Smooth muscle cell (in vitro differentiated cells): ENCODE measurements around the gene PKMYT1. TPM values are rescaled to one million over a fixed set of nuclear protein-coding genes. Genes with fewer than 3 reads are reported as not detected.
A peak's percentile ranks its signal among the peaks of the same experiment; 100 is the strongest.

Experiments
- DNase-seq: peaks from one replicate; lab custom pipeline; 2025; ENCODE audit not compliant: unreplicated experiment; lab: John Stamatoyannopoulos, UW
- H2AFZ ChIP-seq: fragments of 200-600 bp; sonication (generic); 2 replicates; pipeline ENCODE4 v1.6.0; 2016; ENCODE audit warnings: antibody characterized with exemption, low read depth, mild to moderate bottlenecking
- H3F3A ChIP-seq: fragments of 200-600 bp; sonication (generic); 2 replicates; pipeline ENCODE4 v1.6.0; 2017; ENCODE audit warnings: antibody characterized with exemption, low read depth
- H3K27ac ChIP-seq: fragments of 200-600 bp; sonication (generic); 2 replicates; pipeline ENCODE4 v1.5.1; 2016; ENCODE audit warnings: low read depth, mild to moderate bottlenecking
- H3K27me3 ChIP-seq: fragments of 200-600 bp; sonication (generic); 2 replicates; pipeline ENCODE4 v1.6.1; 2016; ENCODE audit warnings: low read depth, mild to moderate bottlenecking
- H3K36me3 ChIP-seq: fragments of 200-600 bp; sonication (generic); 2 replicates; pipeline ENCODE4 v1.5.1; 2016; ENCODE audit warnings: low read depth
- H3K4me1 ChIP-seq: fragments of 200-600 bp; sonication (generic); 2 replicates; pipeline ENCODE4 v1.5.1; 2016; ENCODE audit warnings: low read depth
- H3K4me2 ChIP-seq: fragments of 200-600 bp; sonication (generic); 2 replicates; pipeline ENCODE4 v1.6.0; 2016; ENCODE audit warnings: mild to moderate bottlenecking
- H3K4me3 ChIP-seq: fragments of 200-600 bp; sonication (generic); 2 replicates; pipeline ENCODE4 v1.5.1; 2016; ENCODE audit warnings: mild to moderate bottlenecking
- H3K79me2 ChIP-seq: fragments of 200-600 bp; sonication (generic); 2 replicates; pipeline ENCODE4 v1.6.0; 2016; ENCODE audit warnings: low read depth, mild to moderate bottlenecking
- H3K9ac ChIP-seq: fragments of 200-600 bp; sonication (generic); 2 replicates; pipeline ENCODE4 v1.6.0; 2016; ENCODE audit warnings: low read depth
- H3K9me3 ChIP-seq: fragments of 200-600 bp; sonication (generic); replicated peaks from 2 replicates; pipeline ENCODE4 v1.5.1; 2016; ENCODE audit warnings: low read depth
- H4K20me1 ChIP-seq: fragments of 200-600 bp; sonication (generic); 2 replicates; pipeline ENCODE4 v1.6.0; 2016; ENCODE audit warnings: low read depth
- CTCF ChIP-seq: fragments of 200-600 bp; sonication (generic); IDR thresholded peaks from 2 replicates; pipeline ENCODE4 v1.5.1; 2017; ENCODE audit warnings: borderline replicate concordance, mild to moderate bottlenecking, antibody characterized with exemption; ENCODE audit not compliant: insufficient read depth, poor library complexity, severe bottlenecking
- WGBS: methylation state at CpG from one replicate; pipeline ENCODE4 v1.1.7; 2016; ENCODE audit warnings: low lambda C conversion rate; 5-methylcytosine and 5-hydroxymethylcytosine counted together
- polyA plus RNA-seq: library from polyadenylated mRNA; unstranded; fragments of >200 nt; fragmentation: Nextera tagmentation; extraction: Ambion mirVana; gene quantifications from 2 replicates; pipeline ENCODE4 v1.2.1, GENCODE V29; 2016
- total RNA-seq: library from RNA; depleted of rRNA; stranded (reverse); fragments of >200 nt; gene quantifications from 2 replicates; pipeline ENCODE4 v1.2.3, GENCODE V29; 2014

PKMYT1 gene
- total and polyA plus RNA-seq, 2 experiments from 2014 or later: 13.8 to 32.6 TPM

GRCh38 chr16:2983706-2984136 is 3.5 kb upstream of the PKMYT1 start:
- no peaks in the 10 kb centered on the region for H3K79me2 ChIP-seq
- H3K4me3 ChIP-seq: peak overlapping the region; percentile 40
- no peaks in the 10 kb centered on the region for H3K27me3 ChIP-seq
- DNase-seq: peak; percentile 69
- 15% methylated on average over 33 of the region's 42 CpGs for WGBS
- H3K36me3 ChIP-seq: no peaks in the 10 kb centered on the region
- H3F3A ChIP-seq: peaks cover 11% of the 10 kb centered on the region
- H3K9ac ChIP-seq: no peak overlapping the region
- peak overlapping the region; percentile 85 for H3K4me2 ChIP-seq
- TF ChIP-seq CTCF: peak; percentile 97
- no peaks in the 10 kb centered on the region for H4K20me1 ChIP-seq
- no peak overlapping the region for H2AFZ ChIP-seq
- peaks cover 20% of the 10 kb centered on the region for H3K4me1 ChIP-seq
- H3K27ac ChIP-seq: no peak overlapping the region
- H3K9me3 ChIP-seq: no peaks in the 10 kb centered on the region

- Histone ChIP-seq H3K27me3 (no peaks in the 10 kb centered on the region), H3K36me3 (no peaks in the 10 kb centered on the region), H4K20me1 (no peaks in the 10 kb centered on the region), H3K9ac (no peak overlapping the region), H3K4me3 (no peak overlapping the region), H3K4me2 (no peak overlapping the region), H3K79me2 (no peaks in the 10 kb centered on the region), H3F3A (peaks cover 11% of the 10 kb centered on the region), H3K27ac (no peak overlapping the region), H2AFZ (no peak overlapping the region), H3K4me1 (peaks cover 20% of the 10 kb centered on the region), H3K9me3 (no peaks in the 10 kb centered on the region)
- TF ChIP-seq CTCF: no peak
- DNase-seq: no peak
- WGBS: 75% methylated on average over 5 of the region's 5 CpGs
These were observed 2.2 kb upstream of the PKMYT1 start for GRCh38 chr16:2982402-2982801.

- H3K9ac ChIP-seq: no peak overlapping the region
- no peaks in the 10 kb centered on the region for H3K79me2 ChIP-seq
- peak overlapping the region; percentile 88 for H3K4me2 ChIP-seq
- no peaks in the 10 kb centered on the region for H3K9me3 ChIP-seq
- no peak for TF ChIP-seq CTCF
- no peaks in the 10 kb centered on the region for H4K20me1 ChIP-seq
- no peak overlapping the region for H3K27ac ChIP-seq
- H3F3A ChIP-seq: peaks cover 11% of the 10 kb centered on the region
- H3K4me1 ChIP-seq: peaks cover 20% of the 10 kb centered on the region
- H3K27me3 ChIP-seq: no peaks in the 10 kb centered on the region
- 34% methylated on average over 4 of the region's 4 CpGs for WGBS
- no peak overlapping the region for H2AFZ ChIP-seq
- no peak overlapping the region for H3K4me3 ChIP-seq
- no peaks in the 10 kb centered on the region for H3K36me3 ChIP-seq
- no peak for DNase-seq
These were observed 1.6 kb upstream of the PKMYT1 start for GRCh38 chr16:2981899-2982250.

GRCh38 chr16:2981177-2981898 is 1.1 kb upstream of the PKMYT1 start:
- no peaks in the 10 kb centered on the region for H3K9me3 ChIP-seq
- H3K4me1 ChIP-seq: peaks cover 20% of the 10 kb centered on the region
- H3K4me2 ChIP-seq: peak overlapping the region; percentile 88
- no peak overlapping the region for H2AFZ ChIP-seq
- 29% methylated on average over 33 of the region's 33 CpGs for WGBS
- TF ChIP-seq CTCF: no peak
- no peaks in the 10 kb centered on the region for H3K27me3 ChIP-seq
- no peaks in the 10 kb centered on the region for H3K36me3 ChIP-seq
- H3K79me2 ChIP-seq: no peaks in the 10 kb centered on the region
- peaks cover 11% of the 10 kb centered on the region for H3F3A ChIP-seq
- H3K27ac ChIP-seq: no peak overlapping the region
- no peaks in the 10 kb centered on the region for H4K20me1 ChIP-seq
- no peak for DNase-seq
- peak overlapping the region; percentile 70 for H3K4me3 ChIP-seq
- no peak overlapping the region for H3K9ac ChIP-seq
